Endothelial cell of hepatic sinusoid (primary cell): ENCODE data around the gene MCTP2.

Source experiments
- in situ Hi-C: cut with HindIII; loops from 2 replicates; pipeline ENCODE4 v1.10.0; 2017; ENCODE audit warnings: low sequenced_read_pairs

Gene MCTP2

DNA sequence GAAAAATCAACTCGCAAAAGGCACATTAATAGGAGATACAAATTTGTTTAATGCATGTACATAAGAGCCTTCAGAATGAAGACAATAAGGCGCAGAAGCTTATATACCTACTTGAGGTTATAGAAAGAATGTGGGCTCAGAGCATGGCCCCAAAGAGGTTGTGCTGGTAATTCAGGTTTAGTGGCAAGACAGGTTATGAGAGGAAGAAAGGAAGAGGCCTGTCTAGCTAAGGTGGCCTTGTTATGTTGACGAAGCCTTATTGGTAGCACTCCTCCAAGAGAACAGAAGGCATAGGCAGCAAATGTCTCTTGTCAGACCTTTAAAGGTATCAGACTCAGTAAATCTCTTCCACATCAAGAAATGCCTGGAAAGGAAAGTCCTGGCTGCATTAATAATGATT, 290.8 kb downstream of the MCTP2 start:
- in situ Hi-C loops: no loop called here

DNA sequence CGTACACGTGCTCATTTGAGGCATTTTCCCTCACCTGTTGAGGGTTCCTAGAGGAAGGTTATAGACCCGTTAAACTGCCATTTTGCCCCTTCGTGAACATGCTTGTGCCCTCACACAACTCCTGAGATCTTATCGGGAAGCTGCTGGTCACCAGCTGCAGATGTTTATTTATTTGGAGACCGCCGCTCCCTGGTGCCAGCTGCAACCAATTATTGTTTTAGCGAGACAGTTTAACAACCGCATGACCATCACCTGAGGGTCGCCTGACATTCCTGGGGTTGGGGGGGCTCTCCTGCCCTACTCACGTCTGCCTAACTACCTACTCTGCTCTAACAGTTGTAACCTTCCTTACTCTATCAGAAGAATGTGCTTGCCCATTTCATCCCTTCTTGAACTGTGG, 292.5 kb downstream of the MCTP2 start:
- in situ Hi-C loops: no loop called here

DNA sequence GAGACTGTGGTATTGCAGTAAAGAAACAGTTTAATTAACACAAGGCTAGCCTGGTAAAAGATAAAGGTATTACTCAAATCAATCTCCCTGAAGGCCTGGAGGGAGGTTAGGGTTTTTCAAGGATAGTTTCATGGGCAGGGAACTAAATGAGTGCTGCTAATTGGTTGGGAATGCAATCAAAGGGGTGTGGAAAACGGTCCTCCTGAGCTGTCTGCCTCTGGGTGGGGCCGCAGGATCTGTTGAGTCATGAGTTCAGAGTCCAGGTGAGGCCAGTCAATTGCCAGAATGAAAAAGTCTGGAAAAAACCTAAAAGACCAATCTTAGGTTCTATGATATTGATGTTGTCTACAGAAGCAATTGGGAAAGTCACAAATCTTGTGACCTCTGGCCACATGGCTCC, 293.2 kb downstream of the MCTP2 start:
- in situ Hi-C loops: no loop called here

DNA sequence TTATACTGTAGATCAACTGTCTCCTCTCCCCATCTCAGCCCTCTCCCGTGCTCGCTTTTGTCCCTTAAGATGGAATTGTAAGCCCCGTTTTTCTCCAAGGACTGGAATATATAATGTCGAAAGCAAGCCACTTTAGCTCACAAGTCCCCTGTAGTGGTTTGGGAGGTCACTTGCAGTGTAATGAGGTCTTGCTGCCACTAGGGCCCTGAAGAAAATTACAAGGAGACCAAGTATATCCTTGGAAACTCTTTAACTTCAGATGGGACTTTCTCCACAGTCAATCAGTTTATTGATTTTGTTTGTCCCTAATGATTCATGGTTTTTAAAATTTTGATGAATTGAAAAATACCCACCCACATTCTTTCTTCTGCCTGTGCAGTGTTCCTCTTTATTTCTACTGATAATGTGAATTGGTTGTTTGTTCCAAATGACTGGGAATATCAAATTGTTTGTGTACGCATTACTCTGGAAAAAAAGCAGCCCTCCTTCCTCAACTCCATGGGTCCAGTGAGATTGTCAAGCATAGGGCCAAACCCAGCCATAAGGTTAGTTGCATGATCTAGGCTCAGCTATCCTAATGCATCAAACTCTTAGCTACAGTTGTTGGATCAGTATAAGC, 294.8 kb downstream of the MCTP2 start:
- in situ Hi-C loops: no loop called here

DNA sequence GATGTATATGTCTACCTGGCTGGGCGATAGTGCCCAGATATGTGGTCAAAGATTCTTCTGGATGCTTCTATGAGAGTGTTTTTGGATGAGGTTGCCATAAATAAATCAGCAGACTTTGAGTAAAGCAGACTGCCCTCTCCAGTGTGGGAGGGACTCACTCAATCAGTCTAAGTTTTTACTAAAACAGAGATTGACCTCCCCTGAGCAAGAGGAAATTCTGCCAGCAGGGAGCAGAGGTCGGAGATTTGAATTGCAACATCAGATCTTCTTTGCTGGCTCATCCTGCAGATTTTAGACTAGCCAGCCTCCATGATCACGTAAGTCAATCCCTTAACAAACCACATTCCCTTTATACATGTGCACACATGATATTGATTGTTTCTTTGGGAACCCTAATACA, 300.9 kb downstream of the MCTP2 start:
- in situ Hi-C loops: no loop called here
